Breast epithelium (tissue), 3 donors: ENCODE measurements around the gene CASZ1.

Experiments used
- CTCF ChIP-seq, 3 donors: fragments of 450-650 bp; IDR thresholded peaks; one replicate each; pipeline ENCODE4 v1.5.1; 2016 to 2017; ENCODE audit warnings: antibody characterized with exemption in 3 of 3, mild to moderate bottlenecking in 3 of 3, moderate library complexity in 3 of 3
- POLR2A ChIP-seq: fragments of 450-650 bp; IDR thresholded peaks from one replicate; pipeline ENCODE4 v1.6.1; 2016; ENCODE audit warnings: antibody characterized with exemption, mild to moderate bottlenecking, moderate library complexity

GRCh38 chr1:10680487-10680886, 116.0 kb downstream of the CASZ1 start:
- no peak for TF ChIP-seq CTCF (IDR thresholded peaks at IDR 0.05)
- no peak for TF ChIP-seq POLR2A
